Loucy (cell line): ENCODE results near the gene SPATA3.
"Not testable (repeated sequence)": the region's sequence is repeated elsewhere in the genome, so short reads cannot be mapped to it uniquely, and the experiment has no call there.

Experiments
- H2AFZ ChIP-seq: fragments of 200-600 bp; sonication (generic); 2 replicates; pipeline ENCODE4 v1.6.0; 2016; ENCODE audit warnings: antibody characterized with exemption, mild to moderate bottlenecking, low read length, moderate library complexity
- H3F3A ChIP-seq: fragments of 200-600 bp; 2 replicates; pipeline ENCODE4 v1.6.0; 2016; ENCODE audit warnings: antibody characterized with exemption, low read depth, mild to moderate bottlenecking
- H3K27me3 ChIP-seq: fragments of 200-600 bp; sonication (generic); 2 replicates; pipeline ENCODE4 v1.6.1; 2014; ENCODE audit warnings: low read length, mild to moderate bottlenecking; ENCODE audit not compliant: insufficient read depth, poor library complexity, severe bottlenecking
- H3K36me3 ChIP-seq: fragments of 200-600 bp; sonication (generic); 2 replicates; pipeline ENCODE4 v1.6.1; 2016; ENCODE audit warnings: low read length; ENCODE audit not compliant: insufficient read depth
- H3K4me1 ChIP-seq: fragments of 200-600 bp; sonication (generic); 2 replicates; pipeline ENCODE4 v1.5.1; 2014; ENCODE audit warnings: low read length, mild to moderate bottlenecking; ENCODE audit not compliant: insufficient read depth, poor library complexity, severe bottlenecking
- H3K4me2 ChIP-seq: fragments of 200-600 bp; sonication (generic); 2 replicates; pipeline ENCODE4 v1.6.0; 2014; ENCODE audit warnings: antibody characterized with exemption, low read length, low read depth, mild to moderate bottlenecking; ENCODE audit not compliant: poor library complexity, severe bottlenecking
- H3K4me3 ChIP-seq: fragments of 200-600 bp; sonication (generic); 2 replicates; pipeline ENCODE4 v1.5.1; 2014; ENCODE audit warnings: low read length, mild to moderate bottlenecking, mixed read lengths; ENCODE audit not compliant: poor library complexity, severe bottlenecking
- H3K79me2 ChIP-seq: fragments of 200-600 bp; sonication (generic); 2 replicates; pipeline ENCODE4 v1.6.1; 2014; ENCODE audit warnings: low read length; ENCODE audit not compliant: insufficient read depth
- H3K9ac ChIP-seq: fragments of 200-600 bp; sonication (generic); 2 replicates; pipeline ENCODE4 v1.6.0; 2014; ENCODE audit warnings: mild to moderate bottlenecking, low read depth, low read length, moderate library complexity; ENCODE audit not compliant: poor library complexity, severe bottlenecking
- H3K9me2 ChIP-seq: fragments of 200-600 bp; sonication (generic); replicated peaks from 2 replicates; pipeline ENCODE4 v1.6.1; 2016; ENCODE audit warnings: low read depth, low read length, mixed read lengths
- H3K9me3 ChIP-seq: fragments of 200-600 bp; sonication (generic); 2 replicates; pipeline ENCODE4 v1.6.1; 2014; ENCODE audit warnings: mild to moderate bottlenecking, antibody characterized with exemption, low read length, low read depth; ENCODE audit not compliant: insufficient read depth
- H4K20me1 ChIP-seq: fragments of 200-600 bp; sonication (generic); 2 replicates; pipeline ENCODE4 v1.6.0; 2014; ENCODE audit warnings: antibody characterized with exemption, low read length, mild to moderate bottlenecking; ENCODE audit not compliant: insufficient read depth, poor library complexity, severe bottlenecking
- CTCF ChIP-seq: fragments of 200-600 bp; sonication (generic); conservative IDR thresholded peaks from 2 replicates; pipeline ENCODE4 v1.5.1; 2014; ENCODE audit warnings: mild to moderate bottlenecking, antibody characterized with exemption, low read length
- EZH2phosphoT487 ChIP-seq: fragments of 200-600 bp; IDR thresholded peaks from 2 replicates; pipeline ENCODE4 v1.6.1; 2018; ENCODE audit warnings: antibody characterized with exemption, mild to moderate bottlenecking, moderate library complexity, borderline replicate concordance

Gene SPATA3

GRCh38 chr2:231017231-231017598 lies 21.3 kb downstream of the SPATA3 start:
- Histone ChIP-seq H2AFZ (no peak overlapping the region), H3K79me2 (no peaks in the 10 kb centered on the region), H3K27me3 (no peaks in the 10 kb centered on the region), H4K20me1 (no peaks in the 10 kb centered on the region), H3K4me3 (no peak overlapping the region), H3K4me1 (no peaks in the 10 kb centered on the region), H3K9me3 (no peaks in the 10 kb centered on the region), H3K9me2 (no peaks in the 10 kb centered on the region), H3F3A (no peaks in the 10 kb centered on the region), H3K4me2 (no peak overlapping the region), H3K9ac (no peak overlapping the region), H3K36me3 (no peaks in the 10 kb centered on the region)
- TF ChIP-seq CTCF: no peak
- no peak for TF ChIP-seq EZH2phosphoT487

- no peaks in the 10 kb centered on the region for H3K9me3 ChIP-seq
- H3K4me3 ChIP-seq: no peak overlapping the region
- no peaks in the 10 kb centered on the region for H3F3A ChIP-seq
- H3K4me1 ChIP-seq: no peaks in the 10 kb centered on the region
- no peak overlapping the region for H3K4me2 ChIP-seq
- no peaks in the 10 kb centered on the region for H3K36me3 ChIP-seq
- no peaks in the 10 kb centered on the region for H4K20me1 ChIP-seq
- H3K9me2 ChIP-seq: no peaks in the 10 kb centered on the region
- H3K79me2 ChIP-seq: no peaks in the 10 kb centered on the region
- H3K9ac ChIP-seq: no peak overlapping the region
- TF ChIP-seq EZH2phosphoT487 (no peak), CTCF (no peak)
- H3K27me3 ChIP-seq: no peaks in the 10 kb centered on the region
- H2AFZ ChIP-seq: no peak overlapping the region
Measured at GRCh38 chr2:231018184-231018583, 22.3 kb downstream of the SPATA3 start.

- H3K4me1 ChIP-seq, H3F3A ChIP-seq, H3K9me2 ChIP-seq, H3K36me3 ChIP-seq, H3K9me3 ChIP-seq, H3K4me3 ChIP-seq, H3K27me3 ChIP-seq, H3K9ac ChIP-seq, H3K79me2 ChIP-seq, H3K4me2 ChIP-seq, H4K20me1 ChIP-seq, H2AFZ ChIP-seq: not testable (repeated sequence)
Measured at GRCh38 chr2:231025059-231025458, 29.1 kb downstream of the SPATA3 start.

- no peak for TF ChIP-seq EZH2phosphoT487
- no peak for TF ChIP-seq CTCF
- Histone ChIP-seq H3K9ac (no peak overlapping the region), H3K27me3 (no peaks in the 10 kb centered on the region), H3F3A (no peaks in the 10 kb centered on the region), H3K4me2 (no peak overlapping the region), H3K79me2 (no peaks in the 10 kb centered on the region), H3K9me2 (no peaks in the 10 kb centered on the region), H2AFZ (no peak overlapping the region), H4K20me1 (no peaks in the 10 kb centered on the region), H3K9me3 (no peaks in the 10 kb centered on the region), H3K4me1 (no peaks in the 10 kb centered on the region), H3K36me3 (no peaks in the 10 kb centered on the region), H3K4me3 (no peak overlapping the region)
Measured at GRCh38 chr2:231028889-231029288, 33.0 kb downstream of the SPATA3 start.
